T-helper 2 cell treated with Interferon-gamma antibody and Interleukin-4, amounts not matched to agents 5 μg/mL and 100 μg/mL, for 36 hours (primary cell): ENCODE measurements around the gene BMP7.
"Not testable (repeated sequence)": the region's sequence is repeated elsewhere in the genome, so short reads cannot be mapped to it uniquely, and the experiment has no call there.

ENCODE experiments used
- DNase-seq: peaks from one replicate; pipeline ENCODE4 v3.0.0; 2021; ENCODE audit warnings: low spot score
- H3K27ac Mint-ChIP-seq: one replicate; pipeline ENCODE4 v1.8.0; 2021; ENCODE audit warnings: mild to moderate bottlenecking, mixed read lengths
- H3K27me3 Mint-ChIP-seq: one replicate; pipeline ENCODE4 v1.8.0; 2021; ENCODE audit warnings: low read depth, mixed read lengths
- H3K36me3 Mint-ChIP-seq: one replicate; pipeline ENCODE4 v1.8.0; 2021; ENCODE audit warnings: low read depth, mixed read lengths
- H3K4me1 Mint-ChIP-seq: one replicate; pipeline ENCODE4 v1.8.0; 2021; ENCODE audit warnings: low read depth, mixed read lengths
- H3K4me3 Mint-ChIP-seq: one replicate; pipeline ENCODE4 v1.8.0; 2022; ENCODE audit warnings: mild to moderate bottlenecking, moderate library complexity, mixed read lengths
- H3K9me3 Mint-ChIP-seq: one replicate; pipeline ENCODE4 v1.8.0; 2021; ENCODE audit warnings: mixed read lengths

Gene BMP7

DNA sequence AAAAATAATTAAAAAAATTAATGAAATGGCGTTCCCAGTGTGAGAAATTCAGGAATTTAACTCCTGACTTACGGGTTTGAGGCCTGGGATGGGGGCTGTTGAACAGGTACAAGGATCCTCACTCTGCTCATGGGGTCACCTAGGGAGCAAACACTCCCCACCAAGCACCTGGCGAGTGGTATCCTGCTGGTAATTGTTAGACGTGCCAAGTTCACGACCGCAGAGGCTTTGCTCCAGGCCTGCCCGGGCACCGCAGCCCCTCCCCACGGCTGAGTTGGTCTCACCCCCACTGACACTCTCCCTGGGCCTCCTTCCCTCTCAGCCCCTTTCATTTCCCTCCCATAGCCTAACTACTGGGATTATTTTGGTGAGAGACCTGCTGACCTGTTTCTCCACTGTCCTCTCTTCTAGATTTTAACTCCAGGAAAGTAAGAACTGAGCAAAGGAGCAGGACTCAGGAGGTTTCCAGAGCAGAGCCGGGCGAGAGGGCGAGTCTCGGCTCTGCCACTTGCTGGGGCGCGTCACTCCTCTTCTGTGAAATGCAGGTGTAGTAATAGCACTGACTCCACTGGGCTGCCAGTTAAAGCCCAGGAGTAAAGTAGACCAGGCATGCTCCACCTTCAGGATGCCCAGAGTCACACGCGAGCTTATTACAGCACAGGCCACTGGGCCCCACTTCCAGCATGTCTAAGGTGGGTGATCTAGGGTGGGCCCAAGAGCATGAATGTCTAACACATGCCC, 22.8 kb downstream of the BMP7 start:
- Mint-ChIP-seq H3K27ac (no peak overlapping the region), H3K4me3 (no peak overlapping the region), H3K36me3 (no peaks in the 10 kb centered on the region), H3K4me1 (no peaks in the 10 kb centered on the region), H3K27me3 (no peaks in the 10 kb centered on the region), H3K9me3 (no peaks in the 10 kb centered on the region)
- no peak for DNase-seq

DNA sequence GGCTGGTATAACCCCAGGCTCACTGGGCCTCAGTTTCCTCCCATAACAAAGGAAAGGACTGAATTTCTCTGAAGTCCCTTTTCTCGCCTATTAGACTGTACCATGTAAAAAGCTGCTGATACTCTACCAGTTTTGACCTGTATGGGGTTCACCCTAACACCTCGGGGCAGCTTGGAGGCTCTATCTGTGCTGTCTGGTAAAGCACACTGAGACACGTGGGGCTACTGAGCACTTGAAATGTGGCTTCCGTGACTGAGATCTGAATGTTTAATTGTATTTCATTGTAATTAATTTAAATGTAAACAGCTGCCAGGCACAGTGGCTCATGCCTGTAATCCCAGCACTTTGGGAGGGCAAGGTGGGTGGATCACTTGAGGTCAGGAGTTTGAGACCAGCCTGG, 24.0 kb downstream of the BMP7 start:
- H3K27ac Mint-ChIP-seq = no peak overlapping the region
- H3K4me3 Mint-ChIP-seq = no peak overlapping the region
- no peak for DNase-seq
- H3K36me3 Mint-ChIP-seq = no peaks in the 10 kb centered on the region
- H3K9me3 Mint-ChIP-seq = no peaks in the 10 kb centered on the region
- H3K4me1 Mint-ChIP-seq = no peaks in the 10 kb centered on the region
- peaks cover 1% of the 10 kb centered on the region for H3K27me3 Mint-ChIP-seq

DNA sequence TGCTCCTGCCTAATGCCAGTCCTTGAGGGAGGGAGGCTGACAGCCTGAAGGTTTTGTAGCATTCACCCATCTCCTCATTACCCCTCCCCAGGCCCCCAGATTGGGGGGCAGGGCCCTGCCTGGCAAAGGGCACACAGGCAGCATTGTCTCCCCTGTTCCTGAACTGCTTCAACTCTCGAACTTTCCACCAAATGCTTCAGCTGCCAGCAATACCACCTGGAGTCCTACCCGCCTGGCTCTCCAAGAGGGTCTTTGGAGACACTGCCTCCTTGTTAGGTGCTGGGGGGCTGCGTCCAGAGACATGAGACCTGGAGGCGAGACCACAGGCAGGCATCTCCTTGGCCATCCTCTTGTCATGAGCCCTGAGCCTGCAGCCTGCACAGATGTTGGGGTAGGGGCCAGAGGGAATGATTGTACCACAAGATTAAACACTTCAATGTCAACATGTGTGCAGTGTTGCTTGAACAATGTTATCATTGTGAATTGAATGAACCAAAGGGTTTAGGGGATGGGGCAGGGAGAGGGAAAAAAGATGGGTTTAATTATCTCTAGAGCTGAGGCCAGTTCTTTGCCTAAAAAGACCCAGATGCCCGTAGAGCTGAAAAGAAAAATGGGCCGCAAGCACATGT, 25.0 kb downstream of the BMP7 start:
- no peaks in the 10 kb centered on the region for H3K4me1 Mint-ChIP-seq
- H3K9me3 Mint-ChIP-seq = no peaks in the 10 kb centered on the region
- no peak overlapping the region for H3K27ac Mint-ChIP-seq
- H3K36me3 Mint-ChIP-seq = no peaks in the 10 kb centered on the region
- no peak overlapping the region for H3K4me3 Mint-ChIP-seq
- no peak for DNase-seq
- H3K27me3 Mint-ChIP-seq = peaks cover 4% of the 10 kb centered on the region

DNA sequence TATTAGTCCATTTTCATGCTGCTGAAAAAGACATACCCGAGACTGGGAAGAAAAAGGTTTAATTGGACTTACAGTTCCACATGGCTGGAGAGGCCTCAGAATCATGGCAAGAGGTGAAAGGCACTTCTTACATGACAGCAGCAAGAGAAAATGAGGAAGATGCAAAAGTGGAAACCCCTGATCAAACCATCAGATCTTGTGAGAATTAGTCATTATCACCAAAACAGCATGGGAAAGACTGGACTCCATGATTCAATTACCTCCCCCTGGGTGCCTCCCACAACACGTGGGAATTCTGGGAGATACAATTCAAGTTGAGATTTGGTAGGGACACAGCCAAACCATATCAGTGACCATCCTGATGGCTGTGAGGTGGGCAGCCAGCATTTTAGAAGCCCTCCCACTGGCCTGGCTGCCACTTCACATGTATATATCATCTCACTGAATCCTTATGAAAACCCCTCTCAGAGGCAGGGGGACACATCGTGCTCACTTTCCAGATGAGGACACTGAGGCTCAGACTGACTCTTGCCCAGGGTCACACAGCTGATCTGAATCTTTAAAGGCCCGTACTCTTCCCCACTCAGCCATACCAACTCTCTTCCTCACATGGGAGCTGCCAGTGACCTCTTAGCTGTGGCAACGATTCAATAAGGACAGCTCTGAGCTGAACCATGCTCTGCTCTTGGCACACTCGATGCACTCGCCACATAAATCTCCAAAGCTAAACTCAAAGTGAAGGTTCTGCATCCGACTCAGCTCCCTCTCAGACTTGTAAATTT, 25.7 kb downstream of the BMP7 start:
- no peaks in the 10 kb centered on the region for H3K36me3 Mint-ChIP-seq
- H3K4me3 Mint-ChIP-seq = no peak overlapping the region
- H3K27ac Mint-ChIP-seq = no peak overlapping the region
- no peaks in the 10 kb centered on the region for H3K4me1 Mint-ChIP-seq
- peaks cover 10% of the 10 kb centered on the region for H3K27me3 Mint-ChIP-seq
- H3K9me3 Mint-ChIP-seq = no peaks in the 10 kb centered on the region
- no peak for DNase-seq

DNA sequence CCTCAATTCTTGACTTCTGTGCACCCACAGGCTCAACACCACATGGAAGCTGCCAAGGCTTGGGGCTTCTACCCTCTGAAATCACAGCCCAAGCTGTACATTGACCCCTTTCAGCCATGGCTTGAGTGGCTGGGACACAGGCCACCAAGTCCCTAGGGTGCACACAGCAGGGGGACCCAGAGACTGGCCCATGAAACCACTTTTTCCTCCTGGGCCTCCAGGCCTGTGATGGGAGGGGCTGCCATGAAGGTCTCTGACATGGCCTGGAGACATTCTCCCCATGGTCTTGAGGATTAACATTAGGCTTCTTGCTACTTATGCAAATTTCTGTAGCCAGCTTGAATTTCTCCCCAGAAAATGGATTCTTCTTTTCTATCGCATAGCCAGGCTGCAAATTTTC, 26.7 kb downstream of the BMP7 start:
- H3K36me3 Mint-ChIP-seq, H3K4me3 Mint-ChIP-seq, H3K9me3 Mint-ChIP-seq, DNase-seq, H3K27me3 Mint-ChIP-seq, H3K4me1 Mint-ChIP-seq, H3K27ac Mint-ChIP-seq: not testable (repeated sequence)

DNA sequence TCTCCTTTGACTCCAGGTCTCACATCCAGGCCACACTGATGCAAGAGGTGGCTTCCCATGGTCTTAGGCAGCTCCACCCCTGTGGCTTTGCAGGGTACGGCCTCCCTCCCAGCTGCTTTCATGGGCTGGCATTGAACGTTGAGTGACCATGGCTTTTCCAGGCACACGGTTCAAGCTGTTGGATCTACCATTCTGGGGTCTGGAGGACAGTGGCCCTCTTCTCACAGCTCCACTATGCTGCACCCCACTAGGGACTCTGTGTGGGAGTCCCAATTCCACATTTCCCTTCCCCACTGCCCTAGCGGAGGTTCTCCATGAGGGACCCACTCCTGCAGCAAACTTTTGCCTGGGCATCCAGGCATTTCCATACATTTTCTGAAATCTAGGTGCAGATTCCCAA, 27.1 kb downstream of the BMP7 start:
- H3K27me3 Mint-ChIP-seq = not testable (repeated sequence)

DNA sequence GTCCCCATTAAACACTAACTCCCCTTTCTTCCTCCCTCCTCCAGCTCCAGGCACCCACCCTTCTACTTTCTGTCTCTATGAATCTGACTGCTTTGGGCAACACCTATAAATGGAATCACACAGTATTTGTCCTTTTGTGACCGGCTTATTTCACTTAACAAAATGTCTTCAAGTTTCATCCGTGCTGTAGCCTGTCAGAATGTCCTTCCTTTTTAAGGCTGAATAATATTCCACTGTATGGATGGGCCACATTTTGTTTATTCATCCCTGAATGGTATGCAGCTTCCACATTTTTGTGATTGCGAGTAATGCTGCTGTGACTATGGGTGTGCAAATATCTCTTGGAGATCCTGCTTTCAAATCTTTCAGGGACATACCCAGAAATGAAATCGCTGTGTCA, 28.4 kb downstream of the BMP7 start:
- DNase-seq = no peak
- Mint-ChIP-seq H3K36me3 (no peaks in the 10 kb centered on the region), H3K4me3 (no peak overlapping the region), H3K9me3 (no peaks in the 10 kb centered on the region), H3K4me1 (no peaks in the 10 kb centered on the region), H3K27me3 (peaks cover 10% of the 10 kb centered on the region), H3K27ac (no peak overlapping the region)

More for the DNA sequence above, 27.1 kb downstream of the BMP7 start:
- H3K36me3 Mint-ChIP-seq, H3K4me1 Mint-ChIP-seq, H3K27ac Mint-ChIP-seq, H3K9me3 Mint-ChIP-seq, H3K4me3 Mint-ChIP-seq, DNase-seq: not testable (repeated sequence)

DNA sequence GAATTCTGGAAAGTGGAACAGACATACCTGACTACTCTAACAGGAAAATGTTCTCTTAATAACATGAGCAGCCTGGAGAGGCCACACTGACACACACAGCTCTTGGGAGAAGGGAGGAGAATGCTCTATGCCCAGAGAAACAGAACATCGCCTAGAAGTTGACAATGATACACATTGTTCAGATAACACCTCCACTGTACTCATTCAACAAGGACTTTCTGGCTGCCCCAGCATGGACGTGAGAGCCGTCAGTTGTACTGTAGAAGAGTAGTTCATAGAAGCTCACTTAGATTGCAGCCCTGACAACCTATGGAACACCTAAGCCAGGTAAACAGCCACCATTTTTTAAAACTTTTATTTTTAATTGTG, 28.9 kb downstream of the BMP7 start:
- Mint-ChIP-seq H3K36me3 (no peaks in the 10 kb centered on the region), H3K27me3 (peaks cover 10% of the 10 kb centered on the region), H3K4me1 (no peaks in the 10 kb centered on the region), H3K9me3 (no peaks in the 10 kb centered on the region), H3K4me3 (no peak overlapping the region), H3K27ac (no peak overlapping the region)
- DNase-seq = no peak

DNA sequence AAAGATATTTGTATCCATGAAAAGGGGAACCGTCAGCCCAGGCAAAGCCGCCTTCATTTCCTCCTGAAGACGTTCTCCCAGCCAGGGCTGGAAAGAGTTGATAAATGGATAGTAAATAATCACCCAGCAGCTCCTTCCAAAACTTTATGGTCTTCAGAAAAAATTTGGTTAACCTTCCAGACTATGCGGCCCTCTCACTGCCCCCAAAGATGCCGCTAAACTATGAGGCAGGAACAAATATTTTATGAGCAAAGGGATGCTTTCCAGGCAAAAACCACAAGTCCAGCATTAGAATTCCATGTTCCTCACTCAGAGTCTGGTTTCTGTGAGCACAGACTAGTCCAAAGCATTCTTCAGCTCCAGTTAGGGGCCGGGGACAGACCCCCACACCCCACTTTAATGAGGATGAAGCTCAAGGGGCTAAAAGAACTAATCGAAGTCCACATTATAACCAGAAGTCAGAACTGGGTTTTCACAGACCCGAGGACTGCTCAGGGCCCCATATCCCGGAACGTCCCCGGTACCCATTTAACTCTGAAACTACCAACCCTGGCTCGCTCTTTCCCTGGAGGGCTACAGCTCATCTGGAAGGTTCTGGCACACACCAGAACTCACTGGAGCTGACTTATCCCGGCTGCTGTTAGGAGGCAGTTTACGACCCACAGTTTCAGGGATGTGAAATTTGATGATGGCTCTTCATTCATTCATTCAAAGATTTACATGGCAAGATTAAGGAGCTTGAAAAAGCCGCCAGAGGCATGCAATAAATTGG, 29.4 kb downstream of the BMP7 start:
- Mint-ChIP-seq H3K36me3 (no peaks in the 10 kb centered on the region), H3K27ac (no peak overlapping the region), H3K4me3 (no peak overlapping the region), H3K9me3 (no peaks in the 10 kb centered on the region), H3K4me1 (no peaks in the 10 kb centered on the region), H3K27me3 (peaks cover 10% of the 10 kb centered on the region)
- DNase-seq = no peak

DNA sequence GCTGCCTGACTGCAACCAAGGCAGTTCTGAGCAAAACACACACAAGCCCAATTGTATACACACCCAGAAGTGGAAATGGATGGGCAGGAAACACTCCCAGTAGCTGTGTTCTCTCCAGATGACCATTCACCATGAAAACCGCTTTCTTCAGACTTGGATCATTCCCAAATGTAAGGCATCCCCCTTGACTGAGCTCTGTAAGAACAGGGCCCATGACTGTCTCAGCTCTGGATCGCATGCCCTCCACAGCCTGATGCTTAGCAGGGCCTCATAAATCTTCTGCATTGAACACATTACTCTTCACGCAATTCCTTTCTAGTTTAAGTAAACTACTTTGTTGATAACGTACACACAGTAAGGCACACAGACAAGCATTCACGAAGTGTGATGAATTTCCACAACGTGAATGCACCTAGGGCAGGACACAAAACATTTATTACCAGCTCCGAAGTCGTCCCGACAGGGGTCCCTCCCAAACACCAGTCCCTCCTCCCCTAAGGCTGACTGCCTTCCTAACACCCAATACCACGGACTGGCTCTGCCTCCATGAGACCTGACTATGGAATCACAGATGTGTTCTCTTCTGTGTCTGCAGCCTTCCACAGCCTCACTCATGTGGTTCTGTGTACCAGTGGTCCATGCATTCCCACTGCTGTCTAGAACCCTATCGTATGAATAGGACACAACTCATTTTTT, 31.7 kb downstream of the BMP7 start:
- no peaks in the 10 kb centered on the region for H3K36me3 Mint-ChIP-seq
- H3K27ac Mint-ChIP-seq = no peak overlapping the region
- H3K4me1 Mint-ChIP-seq = no peaks in the 10 kb centered on the region
- DNase-seq = no peak
- H3K4me3 Mint-ChIP-seq = no peak overlapping the region
- H3K9me3 Mint-ChIP-seq = no peaks in the 10 kb centered on the region
- peaks cover 10% of the 10 kb centered on the region for H3K27me3 Mint-ChIP-seq

DNA sequence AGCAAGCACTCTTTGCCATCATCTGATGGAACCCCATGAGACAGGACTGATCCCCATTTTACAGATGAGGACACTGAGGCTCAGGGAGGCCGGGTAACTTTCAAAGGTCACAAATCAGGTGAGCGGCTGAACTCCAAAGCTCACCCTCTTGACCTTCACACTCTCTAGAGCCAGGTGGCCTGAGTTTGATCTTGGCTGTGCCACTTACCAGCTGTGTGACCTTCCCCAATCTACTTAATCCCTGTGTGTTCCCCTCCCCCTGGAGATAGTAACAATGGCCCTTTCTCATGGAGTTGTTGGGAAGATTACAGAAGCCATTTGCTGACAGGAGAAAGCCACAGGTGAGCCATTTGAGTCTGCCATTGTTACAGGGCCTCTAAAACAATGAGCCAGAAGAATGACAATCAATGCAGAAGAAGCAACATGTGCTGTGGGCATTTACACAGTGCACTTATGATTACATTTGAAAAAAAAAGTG, 34.5 kb downstream of the BMP7 start:
- H3K4me1 Mint-ChIP-seq = no peaks in the 10 kb centered on the region
- no peak for DNase-seq
- peaks cover 6% of the 10 kb centered on the region for H3K27me3 Mint-ChIP-seq
- H3K27ac Mint-ChIP-seq = no peak overlapping the region
- no peak overlapping the region for H3K4me3 Mint-ChIP-seq
- H3K9me3 Mint-ChIP-seq = no peaks in the 10 kb centered on the region
- no peaks in the 10 kb centered on the region for H3K36me3 Mint-ChIP-seq

DNA sequence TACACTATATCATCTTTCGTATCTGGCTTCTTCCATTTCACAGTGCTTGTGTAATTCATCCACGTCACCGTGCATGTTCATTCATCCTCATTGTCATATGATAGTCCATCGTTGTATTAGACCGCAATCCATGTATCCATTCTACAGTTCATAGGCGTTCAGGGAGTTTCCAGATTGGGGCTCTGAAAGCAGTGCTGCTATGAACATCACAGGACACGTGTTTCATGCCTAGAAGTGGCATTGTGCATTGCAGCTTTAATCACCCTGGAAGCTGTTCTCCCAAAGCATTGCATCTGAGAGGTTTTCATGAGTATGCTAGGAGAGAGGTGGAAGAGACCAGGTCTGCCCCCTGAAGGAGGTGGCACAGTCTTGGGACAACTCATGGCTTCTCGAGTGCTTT, 35.3 kb downstream of the BMP7 start:
- DNase-seq = no peak
- Mint-ChIP-seq H3K4me3 (no peak overlapping the region), H3K9me3 (no peaks in the 10 kb centered on the region), H3K36me3 (no peaks in the 10 kb centered on the region), H3K27ac (no peak overlapping the region), H3K4me1 (no peaks in the 10 kb centered on the region), H3K27me3 (peaks cover 3% of the 10 kb centered on the region)

DNA sequence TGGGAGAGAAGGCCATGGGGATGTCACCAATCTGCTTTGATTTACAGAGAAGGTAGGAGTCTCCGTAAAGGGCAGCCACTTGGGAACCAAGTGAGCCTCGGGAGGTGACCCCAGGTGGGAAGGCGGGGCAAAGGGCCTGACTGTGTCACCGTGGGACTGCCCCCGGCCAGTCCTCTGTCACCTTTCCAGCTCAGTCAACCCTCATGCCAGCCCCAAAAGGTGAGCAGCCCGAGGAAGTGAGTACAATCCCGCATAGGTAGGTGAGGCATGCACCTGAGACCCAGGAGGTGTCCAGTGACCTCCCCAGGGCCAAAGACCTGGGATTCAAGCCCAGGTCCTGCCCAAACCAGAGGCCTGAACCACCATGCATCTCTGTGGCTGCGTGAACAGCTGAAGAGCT, 36.2 kb downstream of the BMP7 start:
- no peaks in the 10 kb centered on the region for H3K4me1 Mint-ChIP-seq
- H3K9me3 Mint-ChIP-seq = no peaks in the 10 kb centered on the region
- no peak overlapping the region for H3K27ac Mint-ChIP-seq
- H3K4me3 Mint-ChIP-seq = no peak overlapping the region
- no peaks in the 10 kb centered on the region for H3K27me3 Mint-ChIP-seq
- H3K36me3 Mint-ChIP-seq = no peaks in the 10 kb centered on the region
- no peak for DNase-seq
